ENCODE results near the gene TNFRSF18.
A peak's percentile ranks its signal among the peaks of the same experiment; 100 is the strongest.

The TNFRSF18 gene

DNA sequence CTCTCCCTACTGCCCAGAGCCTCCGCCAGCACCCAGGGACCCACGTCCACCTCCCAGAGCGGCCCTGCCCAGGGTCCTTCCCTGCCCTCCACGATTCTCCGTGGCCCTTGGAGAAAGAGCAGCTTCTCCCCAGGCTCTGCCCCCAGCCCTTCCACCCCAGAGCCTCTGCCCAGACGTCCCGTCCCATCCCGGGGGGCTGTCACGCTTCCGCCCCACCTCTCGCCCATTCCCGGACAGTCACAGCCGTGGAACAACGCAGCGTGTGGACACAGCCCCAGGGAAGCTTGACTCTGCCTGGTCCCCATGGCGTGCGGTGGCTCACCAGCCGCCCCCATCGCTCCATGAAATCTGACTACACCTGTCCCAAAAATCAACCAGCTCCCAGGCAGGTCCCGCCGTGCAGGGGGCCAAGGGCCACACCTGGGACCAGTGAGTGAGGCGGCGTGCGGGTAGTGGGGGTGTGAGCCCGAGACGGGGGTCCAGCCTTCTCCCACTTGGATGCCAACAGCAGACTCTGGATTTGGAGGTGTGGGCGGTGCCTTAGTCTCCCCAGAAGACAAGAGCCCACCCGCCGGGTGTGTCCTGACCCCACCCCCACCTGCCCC lies 45.2 kb downstream of the TNFRSF18 start:
- no peak for DNase-seq

DNA sequence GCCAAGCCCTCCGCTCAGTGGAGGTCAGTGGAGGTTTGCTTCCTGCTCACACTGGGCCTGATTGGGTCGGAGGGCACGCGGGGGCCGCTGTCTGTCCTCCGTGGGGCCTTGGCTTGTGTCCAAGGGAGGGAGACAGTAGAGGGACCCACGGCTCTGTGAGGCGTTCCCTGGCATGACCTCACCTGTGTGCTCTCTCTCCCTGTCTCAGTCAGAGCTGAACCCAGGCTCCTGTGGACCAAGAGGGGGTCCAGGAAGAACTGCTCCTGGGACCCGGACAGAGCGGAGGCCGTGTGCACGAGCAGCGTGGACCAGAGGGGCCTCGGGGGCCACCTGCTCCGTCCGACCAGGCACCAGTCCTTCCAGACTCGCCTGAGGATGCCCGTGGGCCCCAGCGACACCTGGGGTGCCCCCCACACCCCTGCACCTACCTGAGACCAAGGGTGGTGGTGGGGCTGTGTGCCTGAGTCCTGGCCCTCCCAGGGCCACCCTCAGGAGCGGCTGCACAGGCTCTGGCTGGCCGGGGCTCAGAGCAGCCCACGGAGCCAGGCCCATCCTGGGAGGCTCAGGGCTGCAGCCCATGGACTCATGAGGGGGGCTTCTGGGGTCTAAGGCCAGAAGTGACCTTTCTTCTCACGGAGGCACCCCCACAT lies 46.0 kb downstream of the TNFRSF18 start:
- no peak for DNase-seq

DNA sequence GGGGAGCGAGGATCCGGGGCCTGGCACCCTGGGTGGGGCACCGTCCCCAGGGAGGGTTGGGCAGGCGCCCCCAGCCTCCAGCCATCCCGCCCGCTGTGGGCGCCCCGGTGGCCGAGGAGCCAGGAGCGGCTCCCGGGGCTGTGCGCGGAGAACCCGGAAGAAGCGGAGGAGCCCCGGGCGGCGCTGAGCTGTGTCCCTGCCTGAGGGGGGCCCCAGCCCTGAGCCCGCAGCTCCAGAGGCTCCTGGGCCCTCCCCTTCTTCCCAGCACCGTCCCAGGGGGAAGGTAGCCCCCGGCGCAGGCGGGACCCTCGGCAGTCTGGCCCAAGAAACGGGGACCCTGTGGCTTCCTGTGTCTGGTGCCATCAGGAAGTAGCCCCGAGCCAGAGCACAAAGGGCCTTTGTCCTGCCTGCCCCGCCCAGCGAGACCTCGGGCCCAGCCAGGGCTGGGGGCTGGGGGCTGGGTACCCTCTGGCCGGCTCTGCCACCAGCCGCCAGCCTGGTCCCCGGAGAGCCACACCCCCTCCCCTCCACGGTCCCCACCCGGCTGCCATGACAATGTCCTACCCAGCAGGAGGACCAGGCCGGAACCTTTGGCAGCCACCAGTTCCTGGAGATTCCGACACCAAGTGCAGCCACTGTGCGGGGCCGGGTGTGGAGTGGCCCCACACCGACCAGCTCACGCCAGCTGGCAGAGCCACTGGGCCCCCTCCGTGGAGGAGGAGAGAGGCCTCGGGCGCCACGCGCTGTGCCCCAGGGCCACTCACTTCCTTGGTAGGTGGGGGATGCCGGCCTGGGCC lies 48.3 kb downstream of the TNFRSF18 start:
- no peak for DNase-seq

DNA sequence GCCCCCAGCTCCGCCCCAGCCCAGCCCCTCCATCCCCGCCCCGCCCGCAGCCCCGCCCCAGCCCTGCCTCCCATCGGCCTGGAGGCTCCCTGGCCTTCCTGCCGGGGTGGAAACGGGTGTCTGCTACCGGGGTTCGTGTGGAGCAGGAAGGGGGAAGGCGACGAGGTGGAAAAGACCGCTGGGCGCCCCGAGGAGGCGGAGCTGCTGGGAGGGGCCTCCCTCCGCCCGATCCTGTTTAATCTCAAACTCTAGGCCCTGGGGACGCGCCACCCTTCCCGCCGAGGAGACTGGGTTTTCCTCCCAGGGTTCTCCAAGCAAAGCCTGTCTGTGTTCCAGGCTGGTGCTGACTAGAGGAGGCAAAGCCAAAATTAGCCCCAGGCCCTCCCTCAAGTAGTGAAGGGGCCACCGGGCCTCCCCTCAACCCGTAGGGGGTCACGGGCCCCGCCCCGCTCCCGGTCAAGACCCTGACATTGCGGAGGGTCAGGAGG lies 48.9 kb downstream of the TNFRSF18 start:
- DNase-seq: peak; percentile 90

DNA sequence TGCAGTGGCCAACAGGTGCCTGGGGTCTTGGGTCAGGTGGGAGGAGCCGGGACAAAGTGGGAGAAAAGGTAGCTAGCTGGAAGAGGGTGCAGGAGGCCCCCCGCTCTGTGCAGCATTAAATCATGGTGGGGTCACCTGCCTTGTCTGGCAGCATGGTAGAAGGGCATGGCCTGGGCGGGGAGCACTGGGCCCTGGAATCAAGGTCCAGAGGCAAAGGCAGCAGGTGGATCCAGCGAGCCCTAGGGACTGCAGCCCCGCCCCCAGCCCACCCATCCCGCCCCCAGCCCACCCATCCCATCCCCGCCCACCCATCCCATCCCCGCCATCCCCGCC lies 49.4 kb downstream of the TNFRSF18 start:
- peak; percentile 14 for DNase-seq

DNA sequence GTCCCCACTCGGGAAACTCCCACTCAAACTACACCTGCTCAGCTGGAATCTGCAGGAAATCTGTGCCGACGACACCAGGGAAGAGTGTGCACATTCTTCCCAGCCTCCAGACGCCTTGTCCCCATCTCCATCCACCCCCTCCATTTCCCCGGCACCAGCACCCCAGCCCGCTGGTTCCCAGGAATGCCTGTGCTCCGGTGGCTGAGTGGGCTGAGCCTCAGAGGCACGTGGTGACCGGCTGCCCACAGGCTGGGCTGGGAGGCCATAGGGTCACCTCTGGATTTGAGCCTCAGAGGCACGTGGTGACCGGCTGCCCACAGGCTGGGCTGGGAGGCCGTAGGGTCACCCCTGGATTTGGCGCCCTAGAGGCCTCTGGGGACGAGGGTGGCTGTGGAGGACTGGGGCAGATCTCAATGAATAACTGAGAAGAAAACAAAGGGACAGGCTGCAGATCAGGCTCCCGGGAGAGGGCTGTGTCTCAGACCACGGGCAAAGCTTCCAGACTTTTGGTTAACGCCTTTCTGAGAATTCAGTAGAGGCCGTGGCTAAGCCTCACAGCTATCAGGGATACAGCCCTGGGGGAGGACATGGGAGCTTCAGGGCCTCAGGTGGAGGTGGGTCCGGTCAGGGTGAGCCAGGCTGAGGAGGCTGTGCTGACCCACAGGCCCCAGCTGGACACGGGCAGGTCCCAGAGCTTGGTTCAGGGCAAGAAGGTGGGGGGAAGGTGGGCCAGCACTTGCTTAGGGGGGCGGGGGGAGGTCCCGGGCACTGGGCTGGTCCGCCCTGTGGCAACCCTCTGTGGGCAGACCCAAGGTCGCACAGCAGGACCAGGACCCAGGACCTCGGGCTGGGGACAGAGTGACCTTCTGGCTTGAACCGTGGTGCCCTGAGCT lies 50.0 kb downstream of the TNFRSF18 start:
- DNase-seq: no peak

DNA sequence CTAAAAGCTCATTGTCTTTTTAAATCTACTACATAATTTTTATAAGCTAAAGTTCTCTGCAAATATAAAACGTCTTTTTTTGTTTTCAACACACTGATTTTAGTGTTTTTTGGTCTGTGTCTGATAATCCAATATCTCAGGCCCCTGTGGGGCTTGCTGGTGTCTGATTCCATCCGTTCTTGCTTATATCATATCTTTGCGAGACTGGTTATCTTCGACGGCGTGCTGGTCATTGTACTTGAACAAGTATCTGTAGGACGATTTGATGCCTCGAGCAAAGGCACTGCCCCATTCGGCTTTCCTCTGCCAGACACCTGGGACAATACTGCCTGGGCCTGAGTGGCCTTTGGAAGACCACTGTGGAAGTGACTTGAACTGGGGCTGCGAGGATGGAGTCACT lies 51.1 kb downstream of the TNFRSF18 start:
- DNase-seq: no peak

DNA sequence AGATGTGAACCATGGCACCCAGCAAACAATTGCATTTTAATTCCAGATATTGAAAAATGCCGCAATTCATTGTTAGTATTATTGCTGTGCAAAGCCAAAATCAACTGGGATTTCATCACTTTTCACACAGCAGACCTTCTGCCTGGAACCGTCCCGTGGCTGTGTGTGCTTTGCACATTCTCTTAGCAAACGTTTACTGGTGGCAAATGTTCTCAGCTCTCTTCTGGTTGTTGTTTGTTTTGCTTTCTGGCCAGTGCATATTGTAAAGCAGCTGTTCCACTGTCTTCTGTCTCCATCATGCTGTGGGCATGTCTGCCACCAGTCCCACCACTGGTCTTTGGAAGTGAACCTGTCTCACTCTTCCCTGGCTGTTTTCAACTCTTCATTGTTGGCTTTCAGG lies 52.5 kb downstream of the TNFRSF18 start:
- DNase-seq: no peak

All from NCI-H226 (cell line).